Hepatic stellate cell (primary cell): Measurements from ENCODE around the gene ZNF614.
A peak's percentile ranks its signal among the peaks of the same experiment; 100 is the strongest.
"Not testable (repeated sequence)": the region's sequence is repeated elsewhere in the genome, so short reads cannot be mapped to it uniquely, and the experiment has no call there.

Experiments
- DNase-seq: peaks from one replicate; pipeline ENCODE4 v3.0.0; 2011; ENCODE audit warnings: low spot score

The ZNF614 gene

GRCh38 chr19:51986309-51987291 is 41.6 kb downstream of the ZNF614 start, which contains the start of gene ZNF350:
ZNF350 (minus strand) TSS chr19:51986840; CDS start chr19:51974360, 12,480 bp downstream.
- peak; percentile 76 for DNase-seq

DNA sequence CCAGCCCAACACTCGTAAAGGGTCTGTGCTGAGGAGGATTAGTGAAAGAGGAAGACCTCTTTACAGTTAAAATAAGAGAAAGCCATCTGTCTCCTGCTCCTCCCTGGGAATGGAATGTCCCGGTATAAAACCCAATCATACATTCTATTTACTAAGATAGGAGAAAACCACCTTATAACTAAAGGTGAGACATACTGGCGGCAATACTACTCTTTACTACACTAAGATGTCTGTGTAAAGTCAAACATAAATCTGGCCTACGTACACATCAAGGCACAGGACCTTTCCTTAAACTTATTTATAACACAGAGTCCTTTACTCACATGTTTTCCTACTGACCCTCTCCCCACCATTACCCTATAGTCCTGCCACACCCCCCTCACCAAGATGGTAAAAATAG is 44.8 kb downstream of the ZNF614 start:
- DNase-seq: no peak

DNA sequence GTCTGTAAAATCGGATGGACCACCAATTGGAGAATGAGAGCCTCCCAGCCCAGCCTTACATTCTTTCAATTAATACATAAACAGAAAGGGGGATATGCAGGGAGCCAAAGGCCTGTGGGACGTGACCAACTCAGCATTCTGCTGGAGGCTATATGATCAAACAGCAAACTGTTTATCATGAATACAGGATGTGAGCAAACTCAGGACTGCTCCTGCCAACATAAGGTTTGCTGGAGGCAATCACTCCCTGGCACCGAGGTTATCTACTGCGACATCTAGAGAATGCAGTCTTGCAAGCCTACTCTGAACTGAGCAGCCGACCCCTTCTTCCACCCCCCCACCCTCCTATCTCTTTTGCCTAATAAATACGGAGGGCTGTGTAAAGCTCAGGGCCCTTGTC is 47.3 kb downstream of the ZNF614 start:
- DNase-seq: not testable (repeated sequence)

GRCh38 chr19:51980116-51980736 is 48.0 kb downstream of the ZNF614 start:
- DNase-seq: no peak

GRCh38 chr19:51978882-51979281 is 49.3 kb downstream of the ZNF614 start:
- DNase-seq: no peak

- DNase-seq: no peak
Measured at GRCh38 chr19:51977346-51977745, 50.8 kb downstream of the ZNF614 start.

- DNase-seq: no peak
Measured at GRCh38 chr19:51976852-51977251, 51.3 kb downstream of the ZNF614 start.

GRCh38 chr19:51975787-51976186 is 52.4 kb downstream of the ZNF614 start:
- DNase-seq: not testable (repeated sequence)

GRCh38 chr19:51971624-51972023 is 56.6 kb downstream of the ZNF614 start:
- no peak for DNase-seq

DNA sequence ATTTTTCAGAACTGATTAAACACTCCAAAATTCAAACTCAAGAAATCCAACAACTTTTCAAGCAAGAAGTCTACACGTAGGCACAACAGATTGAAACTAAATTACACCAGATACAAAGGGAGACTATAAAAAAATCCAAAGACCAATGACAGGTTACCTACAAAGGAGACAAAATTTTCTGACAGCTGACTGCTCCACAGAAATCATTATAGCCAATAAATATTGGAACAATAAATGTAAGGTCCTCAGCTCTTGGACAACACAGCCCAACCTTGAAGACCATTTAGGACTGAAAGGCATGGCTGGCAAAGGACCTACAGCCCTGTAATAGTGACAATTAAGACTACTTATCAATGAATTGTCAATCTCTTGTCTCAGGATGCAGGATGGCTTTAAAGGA is 57.5 kb downstream of the ZNF614 start:
- no peak for DNase-seq

DNA sequence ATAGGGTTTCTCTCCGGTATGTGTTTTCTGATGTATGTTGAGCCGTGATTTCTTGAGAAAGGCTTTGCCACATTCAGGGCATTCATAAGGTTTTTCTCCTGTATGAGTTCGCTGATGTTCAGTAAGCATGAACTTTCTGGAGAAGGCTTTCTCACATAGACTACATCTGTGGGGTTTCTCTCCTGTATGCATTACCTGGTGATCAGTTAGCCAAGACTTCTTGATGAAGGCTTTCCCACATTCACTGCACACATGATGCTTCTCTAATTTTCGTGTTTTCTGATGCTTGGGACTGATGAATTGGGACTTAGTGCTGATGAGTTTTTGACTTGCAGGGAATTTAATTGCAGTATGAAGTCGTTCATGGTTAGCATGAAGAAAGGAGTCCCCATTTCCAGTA is 62.6 kb downstream of the ZNF614 start:
- DNase-seq: no peak
